WTC11 (cell line): ENCODE results near the gene COG2.

Experiments
- CBFB ChIP-seq: sonication (generic); formaldehyde crosslinking; IDR thresholded peaks from 2 replicates; pipeline ENCODE4 v1.8.1; 2022; ENCODE audit warnings: mild to moderate bottlenecking, low read depth, missing genetic modification reagents
- CREB1 ChIP-seq: sonication (generic); formaldehyde crosslinking; IDR thresholded peaks from 2 replicates; pipeline ENCODE4 v1.8.0; 2023; ENCODE audit warnings: mild to moderate bottlenecking, missing genetic modification reagents
- CTCF ChIP-seq: fragments of 200-600 bp; IDR thresholded peaks from 2 replicates; pipeline ENCODE4 v1.8.0; 2022; ENCODE audit warnings: antibody characterized with exemption
- FOXJ3 ChIP-seq: sonication (generic); formaldehyde crosslinking; IDR thresholded peaks from 2 replicates; pipeline ENCODE4 v1.9.0; 2021; ENCODE audit warnings: missing genetic modification reagents, mild to moderate bottlenecking, borderline replicate concordance
- GABPB1 ChIP-seq: sonication (generic); formaldehyde crosslinking; IDR thresholded peaks from 2 replicates; pipeline ENCODE4 v1.8.1; 2023; ENCODE audit warnings: mild to moderate bottlenecking, missing genetic modification reagents
- NFE2L1 ChIP-seq: sonication (generic); formaldehyde crosslinking; IDR thresholded peaks from 2 replicates; pipeline ENCODE4 v1.8.1; 2023; ENCODE audit warnings: missing genetic modification reagents
- NR3C1 ChIP-seq: sonication (generic); formaldehyde crosslinking; conservative IDR thresholded peaks from 2 replicates; pipeline ENCODE4 v1.8.1; 2023; ENCODE audit warnings: low read depth, mild to moderate bottlenecking, missing genetic modification reagents
- SP1 ChIP-seq: sonication (generic); formaldehyde crosslinking; conservative IDR thresholded peaks from 2 replicates; pipeline ENCODE4 v1.8.1; 2022; ENCODE audit warnings: missing genetic modification reagents
- TCF7 ChIP-seq: sonication (generic); formaldehyde crosslinking; IDR thresholded peaks from 2 replicates; pipeline ENCODE4 v1.8.0; 2022; ENCODE audit warnings: mild to moderate bottlenecking, low read depth, missing genetic modification reagents, moderate library complexity
- TP53 ChIP-seq: sonication (generic); formaldehyde crosslinking; IDR thresholded peaks from 2 replicates; pipeline ENCODE4 v1.8.1; 2023; ENCODE audit warnings: mild to moderate bottlenecking, missing genetic modification reagents
- USF2 ChIP-seq: sonication (generic); formaldehyde crosslinking; IDR thresholded peaks from 2 replicates; pipeline ENCODE4 v1.8.1; 2023; ENCODE audit warnings: mild to moderate bottlenecking, missing genetic modification reagents, moderate library complexity
- ZNF263 ChIP-seq: sonication (generic); formaldehyde crosslinking; IDR thresholded peaks from 2 replicates; pipeline ENCODE4 v1.8.1; 2022; ENCODE audit warnings: low read depth, mild to moderate bottlenecking, moderate library complexity, missing genetic modification reagents
- TF ChIP-seq, protein P1 (sequence below): sonication (generic); formaldehyde crosslinking; conservative IDR thresholded peaks from 2 replicates; pipeline ENCODE4 v1.8.1; 2022; ENCODE audit warnings: mild to moderate bottlenecking, missing genetic modification reagents

DNA sequence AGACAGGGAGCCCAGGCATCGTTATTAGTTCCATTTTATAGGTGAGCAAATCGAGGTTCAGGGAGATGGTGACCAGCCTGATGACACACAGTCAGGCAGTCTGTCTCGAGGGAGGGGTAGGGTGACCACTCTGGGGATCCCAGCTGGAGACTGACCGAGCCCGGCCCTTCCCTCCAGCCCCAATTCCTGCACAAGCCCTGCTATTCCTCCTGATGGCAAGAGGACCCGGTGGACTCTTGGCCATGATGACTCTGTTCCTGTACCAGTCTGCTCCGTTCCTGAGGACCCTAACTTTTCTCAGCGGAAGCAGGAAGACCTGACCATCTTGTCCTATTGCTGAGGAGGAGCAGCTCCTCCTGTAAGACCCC lies 71.2 kb downstream of the COG2 start:
- no peak for TF ChIP-seq NR3C1 (CRISPR knock-in tag)
- no peak for TF ChIP-seq ZNF263 (CRISPR knock-in tag)
- no peak for TF ChIP-seq GABPB1 (CRISPR knock-in tag)
- TF ChIP-seq USF2 (CRISPR knock-in tag) = no peak
- no peak for TF ChIP-seq CBFB (CRISPR knock-in tag)
- no peak for TF ChIP-seq CTCF
- TF ChIP-seq, protein P1, sequence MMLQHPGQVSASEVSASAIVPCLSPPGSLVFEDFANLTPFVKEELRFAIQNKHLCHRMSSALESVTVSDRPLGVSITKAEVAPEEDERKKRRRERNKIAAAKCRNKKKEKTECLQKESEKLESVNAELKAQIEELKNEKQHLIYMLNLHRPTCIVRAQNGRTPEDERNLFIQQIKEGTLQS (CRISPR knock-in tag) = no peak
- TF ChIP-seq NFE2L1 (CRISPR knock-in tag) = no peak
- no peak for TF ChIP-seq CREB1
- no peak for TF ChIP-seq TCF7 (CRISPR knock-in tag)
- TF ChIP-seq TP53 = no peak
- no peak for TF ChIP-seq SP1 (CRISPR knock-in tag)
- no peak for TF ChIP-seq FOXJ3 (CRISPR knock-in tag)
